Measurements from ENCODE around the gene PGAP2. TPM values are rescaled to one million over a fixed set of nuclear protein-coding genes. Genes with fewer than 3 reads are reported as not detected.
A peak's percentile ranks its signal among the peaks of the same experiment; 100 is the strongest.

The PGAP2 gene
- total and polyA plus RNA-seq, 10 of the 15 experiments (the other 5 are each of a cell fraction or from before 2014, with no cell fraction given) = 12.3 to 37.4 (median 31.9) TPM

- no peaks in the 10 kb centered on the region for H3K9me3 ChIP-seq (replicated peaks; ENCODE audit: control insufficient read depth, insufficient read depth, low read length)
- ChIA-PET RAD21 (ENCODE audit: unreplicated experiment) (interaction anchor here (0.7 to 12.7 kb wide), 30 partner anchors 10 to 318 kb away, joined by 3 to 304 read pairs (median 6); partner anchors contain the start of genes NUP98, PGAP2 and STIM1), SMC1A (ENCODE audit: uncharacterized antibody, unreplicated experiment) (interaction anchor here (0.6 to 21.1 kb wide), 19 partner anchors 11 to 232 kb away, joined by 3 to 805 read pairs (median 5); partner anchors contain the start of genes PGAP2 and STIM1), POLR2A (interaction anchor here (0.6 to 12.0 kb wide), 18 partner anchors 9 to 364 kb away, joined by 3 to 242 read pairs (median 6); partner anchors contain the start of genes NUP98, PGAP2 and STIM1), CTCF (interaction anchor here (0.6 to 39.6 kb wide), 16 partner anchors 8 to 228 kb away, joined by 3 to 1047 read pairs (median 8); partner anchors contain the start of genes NUP98, PGAP2 and STIM1)
- WGBS (ENCODE audit: insufficient coverage, insufficient replicate concordance, low lambda C conversion rate, missing lambda C conversion rate) = 0% methylated on average over 15 of the region's 42 CpGs
- peaks cover 48% of the 10 kb centered on the region for H3K79me2 ChIP-seq (ENCODE audit: control insufficient read depth, insufficient read depth, low read length)
- ATAC-seq (peak; percentile 75), DNase-seq (ENCODE audit: low read depth, low spot score) (no peak), FAIRE-seq (no peak)
- H3K4me1 ChIP-seq (ENCODE audit: control insufficient read depth, insufficient read depth, low read length) = peaks cover 19% of the 10 kb centered on the region
- in situ Hi-C loops (cut with MboI) = loop anchor here (25.0 kb wide), 1 partner anchor 546 kb away; the partner anchor contains the start of gene TRIM21
- H3K27ac ChIP-seq (ENCODE audit: control insufficient read depth, insufficient read depth) = peak within 1 kb of the TSS; percentile 82
- no TSS peak for BruUV-seq (replicated peaks)
- H3K4me2 ChIP-seq (ENCODE audit: control insufficient read depth, insufficient read depth) = peak within 1 kb of the TSS; percentile 43
- H3K27me3 ChIP-seq (replicated peaks in 1 of 2; ENCODE audit: control insufficient read depth in 2 of 2, insufficient read depth in 2 of 2, low read length in 1 of 2) = no peaks in the 10 kb centered on the region
- H3K36me3 ChIP-seq (ENCODE audit: control insufficient read depth in 2 of 2, insufficient read depth in 2 of 2, low read length in 1 of 2) = 0 out of 4 replicates have a peak, but pooled peaks cover 0 to 2% of the 10 kb centered on the region in 2 experiments
- intact Hi-C loops (cut with micrococcal nuclease; ENCODE audit: unreplicated experiment) = loop anchor here (1.0 to 2.0 kb wide), 3 partner anchors 17 to 44 kb away; partner anchors contain the start of gene NUP98
- peak within 1 kb of the TSS; percentile 76 for H2AFZ ChIP-seq (ENCODE audit: control insufficient read depth, low read depth, low read length)
- H3K9ac ChIP-seq (ENCODE audit: control insufficient read depth, insufficient read depth, low read length) = peak within 1 kb of the TSS; percentile 89
- no peaks in the 10 kb centered on the region for H4K20me1 ChIP-seq (ENCODE audit: control insufficient read depth, insufficient read depth)
- peak within 1 kb of the TSS; percentile 98 for H3K4me3 ChIP-seq
- TF ChIP-seq TAF1 (IDR thresholded peaks at IDR 0.05; ENCODE audit: borderline replicate concordance, low read depth, low read length) (0 out of 2 replicates have a peak, but pooled peaks have one; percentile 25), SREBF1 (IDR thresholded peaks at IDR 0.05; ENCODE audit: low read length) (no peak), RUNX3 (IDR thresholded peaks at IDR 0.05; ENCODE audit: low read length) (peak; percentile 7), POU2F2 (IDR thresholded peaks at IDR 0.05; ENCODE audit: borderline replicate concordance, low read depth, low read length) (peak; percentile 17; the same call in 1 of the 3 replicates), JUNB (IDR thresholded peaks at IDR 0.05) (peak; percentile 44; the same call in 1 of the 2 replicates), SPI1 (IDR thresholded peaks at IDR 0.05; ENCODE audit: borderline replicate concordance, insufficient read depth, low read depth, low read length) (peak; percentile 72; the same call in 1 of the 2 replicates), ELK1 (IDR thresholded peaks at IDR 0.05; ENCODE audit: low read depth, low read length) (0 out of 2 replicates have a peak, but pooled peaks have one; percentile 18), SMAD5 (IDR thresholded peaks at IDR 0.05; ENCODE audit: low read depth) (0 out of 2 replicates have a peak, but pooled peaks have one; percentile 1), SIN3A (IDR thresholded peaks at IDR 0.05; ENCODE audit: low read depth, low read length) (0 out of 2 replicates have a peak, but pooled peaks have one; percentile 16), MEF2B (IDR thresholded peaks at IDR 0.05; ENCODE audit: partially characterized antibody, poor library complexity, severe bottlenecking) (peak; percentile 96), POLR2A (IDR thresholded peaks at IDR 0.05; ENCODE audit: low read depth, low read length) (peak; percentile 72), BCL3 (IDR thresholded peaks at IDR 0.05; ENCODE audit: borderline replicate concordance, insufficient read depth, low read depth, low read length, poor library complexity, severe bottlenecking) (peak; percentile 55), ESRRA (IDR thresholded peaks at IDR 0.05; ENCODE audit: low read length) (peak; percentile 68; the same call in 1 of the 2 replicates), EGR1 (IDR thresholded peaks at IDR 0.05; ENCODE audit: borderline replicate concordance in 1 of 2, low read depth in 2 of 2, low read length in 2 of 2) (peak in 1 of 2 experiments; percentile 81; a peak in 2 of 3 replicates), MEF2A (IDR thresholded peaks at IDR 0.05; ENCODE audit: insufficient read depth, low read depth, low read length) (0 out of 2 replicates have a peak, but pooled peaks have one; percentile 29), ZNF622 (IDR thresholded peaks at IDR 0.05) (no peak)
- TF ChIP-seq, protein P1, sequence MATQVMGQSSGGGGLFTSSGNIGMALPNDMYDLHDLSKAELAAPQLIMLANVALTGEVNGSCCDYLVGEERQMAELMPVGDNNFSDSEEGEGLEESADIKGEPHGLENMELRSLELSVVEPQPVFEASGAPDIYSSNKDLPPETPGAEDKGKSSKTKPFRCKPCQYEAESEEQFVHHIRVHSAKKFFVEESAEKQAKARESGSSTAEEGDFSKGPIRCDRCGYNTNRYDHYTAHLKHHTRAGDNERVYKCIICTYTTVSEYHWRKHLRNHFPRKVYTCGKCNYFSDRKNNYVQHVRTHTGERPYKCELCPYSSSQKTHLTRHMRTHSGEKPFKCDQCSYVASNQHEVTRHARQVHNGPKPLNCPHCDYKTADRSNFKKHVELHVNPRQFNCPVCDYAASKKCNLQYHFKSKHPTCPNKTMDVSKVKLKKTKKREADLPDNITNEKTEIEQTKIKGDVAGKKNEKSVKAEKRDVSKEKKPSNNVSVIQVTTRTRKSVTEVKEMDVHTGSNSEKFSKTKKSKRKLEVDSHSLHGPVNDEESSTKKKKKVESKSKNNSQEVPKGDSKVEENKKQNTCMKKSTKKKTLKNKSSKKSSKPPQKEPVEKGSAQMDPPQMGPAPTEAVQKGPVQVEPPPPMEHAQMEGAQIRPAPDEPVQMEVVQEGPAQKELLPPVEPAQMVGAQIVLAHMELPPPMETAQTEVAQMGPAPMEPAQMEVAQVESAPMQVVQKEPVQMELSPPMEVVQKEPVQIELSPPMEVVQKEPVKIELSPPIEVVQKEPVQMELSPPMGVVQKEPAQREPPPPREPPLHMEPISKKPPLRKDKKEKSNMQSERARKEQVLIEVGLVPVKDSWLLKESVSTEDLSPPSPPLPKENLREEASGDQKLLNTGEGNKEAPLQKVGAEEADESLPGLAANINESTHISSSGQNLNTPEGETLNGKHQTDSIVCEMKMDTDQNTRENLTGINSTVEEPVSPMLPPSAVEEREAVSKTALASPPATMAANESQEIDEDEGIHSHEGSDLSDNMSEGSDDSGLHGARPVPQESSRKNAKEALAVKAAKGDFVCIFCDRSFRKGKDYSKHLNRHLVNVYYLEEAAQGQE (IDR thresholded peaks at IDR 0.05; ENCODE audit: low read depth, low read length) = no peak
Measured at GRCh38 chr11:3840870-3841425, 32.6 kb downstream of the PGAP2 start, which contains the start of gene RHOG. Gene RHOG (minus strand): TSS chr11:3840959. CDS start chr11:3828138, 12,821 bp downstream.

Data from GM12878 (cell line).